ENCODE results near the gene WBP1.
A peak's percentile ranks its signal among the peaks of the same experiment; 100 is the strongest.

Gene WBP1

GRCh38 chr2:74498500-74499266 lies 40.4 kb downstream of the WBP1 start:
- TF ChIP-seq CTCF (IDR thresholded peaks at IDR 0.05; ENCODE audit: low read length, missing control alignments): no peak
- DNase-seq (ENCODE audit: low read depth): peak; percentile 23
- H3K4me3 ChIP-seq (replicated peaks; ENCODE audit: low read depth, low read length): peak overlapping the region; percentile 40

- DNase-seq (ENCODE audit: low read depth): peak; percentile 20
These were observed 41.2 kb downstream of the WBP1 start, which contains the start of gene LBX2 for GRCh38 chr2:74499267-74499939. Gene LBX2 (minus strand): TSS chr2:74499603. CDS start chr2:74499537, 66 bp downstream.

GRCh38 chr2:74499940-74500577 lies 41.8 kb downstream of the WBP1 start:
- no peak for DNase-seq (ENCODE audit: low read depth)
- no peak for TF ChIP-seq CTCF (IDR thresholded peaks at IDR 0.05; ENCODE audit: low read length, missing control alignments)
- no peak overlapping the region for H3K4me3 ChIP-seq (replicated peaks; ENCODE audit: low read depth, low read length)

More at GRCh38 chr2:74499267-74499939, 41.2 kb downstream of the WBP1 start, which contains the start of gene LBX2:
- TF ChIP-seq CTCF (IDR thresholded peaks at IDR 0.05; ENCODE audit: low read length, missing control alignments): no peak
- peak within 1 kb of the TSS; percentile 40 for H3K4me3 ChIP-seq (replicated peaks; ENCODE audit: low read depth, low read length)

GRCh38 chr2:74500578-74500946 lies 42.3 kb downstream of the WBP1 start:
- no peak overlapping the region for H3K4me3 ChIP-seq (replicated peaks; ENCODE audit: low read depth, low read length)
- no peak for TF ChIP-seq CTCF (IDR thresholded peaks at IDR 0.05; ENCODE audit: low read length, missing control alignments)
- DNase-seq (ENCODE audit: low read depth): no peak

GRCh38 chr2:74501335-74502071 lies 43.3 kb downstream of the WBP1 start:
- no peak for TF ChIP-seq CTCF (IDR thresholded peaks at IDR 0.05; ENCODE audit: low read length, missing control alignments)
- peak overlapping the region; percentile 62 for H3K4me3 ChIP-seq (replicated peaks; ENCODE audit: low read depth, low read length)
- DNase-seq (ENCODE audit: low read depth): no peak

- H3K4me3 ChIP-seq (replicated peaks; ENCODE audit: low read depth, low read length): peak overlapping the region; percentile 62
- DNase-seq (ENCODE audit: low read depth): no peak
These were observed 44.0 kb downstream of the WBP1 start for GRCh38 chr2:74502147-74502719.

More at GRCh38 chr2:74502147-74502719, 44.0 kb downstream of the WBP1 start:
- no peak for TF ChIP-seq CTCF (IDR thresholded peaks at IDR 0.05; ENCODE audit: low read length, missing control alignments)
